CD14-positive monocyte (primary cell): ENCODE data around the gene GALC. TPM values are rescaled to one million over a fixed set of nuclear protein-coding genes. Genes with fewer than 3 reads are reported as not detected.

Experiments used
- DNase-seq, 3 donors: peaks; one replicate each; pipeline ENCODE4 v3.0.0-alpha.2; 2011 to 2022
- H2AFZ ChIP-seq: 2 replicates; pipeline ENCODE4 v1.6.0; 2012; ENCODE audit warnings: mild to moderate bottlenecking, low read depth, low read length, inconsistent platforms; ENCODE audit not compliant: insufficient read depth, poor library complexity, severe bottlenecking
- H3K27ac ChIP-seq, 2 donors: 1 replicate in 1 of 2; 2 replicates in 1 of 2; pipeline ENCODE4 v1.5.1; 2012 to 2013; ENCODE audit warnings: low read length in 2 of 2, control low read depth in 1 of 2, inconsistent platforms in 1 of 2, low read depth in 1 of 2, mild to moderate bottlenecking in 1 of 2
- H3K27me3 ChIP-seq, 2 donors: one replicate each; pipeline versions ENCODE4 v1.6.0 to v1.6.1; 2011 to 2013; ENCODE audit warnings: low read length in 2 of 2; ENCODE audit not compliant: control insufficient read depth in 2 of 2, insufficient read depth in 2 of 2
- H3K36me3 ChIP-seq, 2 donors: replicated peaks in 1 of 2; 1 replicate in 1 of 2; 2 replicates in 1 of 2; pipeline versions ENCODE4 v1.5.1 to v1.6.1; 2012 to 2013; ENCODE audit warnings: low read length in 2 of 2, control low read depth in 1 of 2, inconsistent platforms in 1 of 2, mild to moderate bottlenecking in 1 of 2; ENCODE audit not compliant: insufficient read depth in 2 of 2, control insufficient read depth in 1 of 2
- H3K4me1 ChIP-seq, 2 donors: 1 replicate in 1 of 2; 2 replicates in 1 of 2; pipeline versions ENCODE4 v1.5.1 to v1.6.1; 2012 to 2013; ENCODE audit warnings: low read length in 2 of 2, control low read depth in 1 of 2, inconsistent platforms in 1 of 2, mild to moderate bottlenecking in 1 of 2, moderate library complexity in 1 of 2; ENCODE audit not compliant: insufficient read depth in 2 of 2, control insufficient read depth in 1 of 2
- H3K4me2 ChIP-seq: replicated peaks from 2 replicates; pipeline ENCODE3; 2012; ENCODE audit warnings: low read length, moderate library complexity, mild to moderate bottlenecking; ENCODE audit not compliant: poor library complexity, severe bottlenecking; ENCODE audit errors: extremely low read depth
- H3K4me3 ChIP-seq, 3 experiments: fragments of 200-600 bp in 1 of 3; sonication (generic) in 1 of 3; replicated peaks in 1 of 3; 1 replicate in 2 of 3; 2 replicates in 1 of 3; pipeline ENCODE4 v1.5.1; 2011 to 2013; ENCODE audit warnings: low read length in 3 of 3, mild to moderate bottlenecking in 3 of 3, control low read depth in 2 of 3, low read depth in 2 of 3, inconsistent platforms in 1 of 3, moderate library complexity in 1 of 3
- H3K79me2 ChIP-seq: 2 replicates; pipeline ENCODE4 v1.6.0; 2012; ENCODE audit warnings: mild to moderate bottlenecking, control low read depth, inconsistent platforms, low read length, moderate library complexity; ENCODE audit not compliant: insufficient read depth
- H3K9ac ChIP-seq: 2 replicates; pipeline ENCODE4 v1.6.0; 2017; ENCODE audit warnings: low read length, mild to moderate bottlenecking; ENCODE audit not compliant: insufficient read depth, poor library complexity, severe bottlenecking
- H3K9me3 ChIP-seq, 2 donors: replicated peaks in 1 of 2; 1 replicate in 1 of 2; 2 replicates in 1 of 2; pipeline versions ENCODE4 v1.5.1 to v1.6.1; 2012 to 2013; ENCODE audit warnings: low read length in 2 of 2, control low read depth in 1 of 2; ENCODE audit not compliant: control insufficient read depth in 1 of 2, insufficient read depth in 1 of 2
- H4K20me1 ChIP-seq: 2 replicates; pipeline ENCODE4 v1.6.0; 2012; ENCODE audit warnings: mild to moderate bottlenecking, low read length, control low read depth, moderate library complexity; ENCODE audit not compliant: insufficient read depth
- H3K27ac Mint-ChIP-seq, 7 donors: one replicate each; pipeline ENCODE4 v1.8.0; 2020; ENCODE audit warnings: mild to moderate bottlenecking in 7 of 7, mixed read lengths in 7 of 7, moderate library complexity in 6 of 7, inconsistent platforms in 2 of 7
- H3K27me3 Mint-ChIP-seq, 3 donors: one replicate each; pipeline ENCODE4 v1.8.0; 2021 to 2022; ENCODE audit warnings: low read depth in 3 of 3, mild to moderate bottlenecking in 3 of 3, mixed read lengths in 3 of 3, moderate library complexity in 3 of 3, inconsistent platforms in 1 of 3
- H3K36me3 Mint-ChIP-seq, 2 donors: one replicate each; pipeline ENCODE4 v1.8.0; 2020; ENCODE audit warnings: mixed read lengths in 2 of 2, inconsistent platforms in 1 of 2, mild to moderate bottlenecking in 1 of 2
- H3K4me1 Mint-ChIP-seq: one replicate; pipeline ENCODE4 v1.8.0; 2020; ENCODE audit warnings: mild to moderate bottlenecking, mixed read lengths
- H3K4me3 Mint-ChIP-seq, 2 donors: one replicate each; pipeline ENCODE4 v1.8.0; 2020; ENCODE audit warnings: mild to moderate bottlenecking in 2 of 2, mixed read lengths in 2 of 2, moderate library complexity in 1 of 2
- H3K9me3 Mint-ChIP-seq, 7 donors: one replicate each; pipeline ENCODE4 v1.8.0; 2020 to 2022; ENCODE audit warnings: mixed read lengths in 7 of 7, mild to moderate bottlenecking in 6 of 7, moderate library complexity in 6 of 7, inconsistent platforms in 2 of 7
- CTCF ChIP-seq: fragments of 200-600 bp; IDR thresholded peaks from one replicate; pipeline ENCODE4 v1.8.0; 2022; ENCODE audit warnings: antibody characterized with exemption, mild to moderate bottlenecking
- WGBS: methylation state at CpG from one replicate; pipeline ENCODE4 v1.1.5; 2013; ENCODE audit warnings: missing lambda C conversion rate; ENCODE audit not compliant: insufficient coverage; 5-methylcytosine and 5-hydroxymethylcytosine counted together
- intact Hi-C, 2 donors: fragments of 100-400 bp; cut with micrococcal nuclease; formaldehyde crosslinking; loops; one replicate each; pipeline versions ENCODE4 v1.15.0 to v1.15.1; 2023
- polyA plus RNA-seq, 3 donors: library from polyadenylated mRNA; depleted of rRNA in 1 of 3; unstranded in 2 of 3; stranded (reverse) in 1 of 3; fragments of 300-500 nt in 2 of 3; fragments of >200 nt in 1 of 3; fragmentation: Illumina TruSeq in 2 of 3; gene quantifications; 1 replicate in 2 of 3; 2 replicates in 1 of 3; pipeline ENCODE4 v1.2.3, GENCODE V29; 2012 to 2021

Gene GALC
- polyA plus RNA-seq, 3 donors = 28.6 to 40.6 (median 33.8) TPM

- no peak overlapping the region for H2AFZ ChIP-seq
These were observed 94.7 kb downstream of the GALC start for GRCh38 chr14:87898301-87898700.

More at GRCh38 chr14:87898301-87898700, 94.7 kb downstream of the GALC start:
- Histone ChIP-seq H3K4me1 (no peaks in the 10 kb centered on the region), H3K4me3 (no peak overlapping the region), H3K4me2 (no peak overlapping the region), H3K9ac (no peak overlapping the region), H3K9me3 (no peaks in the 10 kb centered on the region), H4K20me1 (no peaks in the 10 kb centered on the region), H3K27ac (no peak overlapping the region), H3K79me2 (no peaks in the 10 kb centered on the region), H3K27me3 (peaks cover 25 to 28% of the 10 kb centered on the region in 2 donors), H3K36me3 (no peaks in the 10 kb centered on the region)
- WGBS = 100% methylated on average over 1 of the region's 3 CpGs
- Mint-ChIP-seq H3K4me3 (no peak overlapping the region), H3K4me1 (no peaks in the 10 kb centered on the region), H3K27ac (no peak overlapping the region), H3K36me3 (no peaks in the 10 kb centered on the region), H3K27me3 (peaks cover 4 to 17% (median 16%) of the 10 kb centered on the region in 3 donors), H3K9me3 (peaks cover 0 to 1% (median 0%) of the 10 kb centered on the region in 7 donors)
- TF ChIP-seq CTCF = no peak
- intact Hi-C loops = no loop called here
- DNase-seq = no peak
